ENCODE measurements around the gene KDM6A.
"Not testable (repeated sequence)": the region's sequence is repeated elsewhere in the genome, so short reads cannot be mapped to it uniquely, and the experiment has no call there.

Gene KDM6A

GRCh38 chrX:44948406-44948805 is 75.4 kb downstream of the KDM6A start:
- no peak for TF ChIP-seq CTCF (IDR thresholded peaks at IDR 0.05; ENCODE audit: low read depth, low read length, missing control alignments)
- H3K4me3 ChIP-seq (ENCODE audit: low read depth, low read length), result no peak overlapping the region
- in situ Hi-C loops (cut with HindIII; ENCODE audit: low sequenced_read_pairs), result no loop called here
- no peak for DNase-seq (ENCODE audit: low read depth)

- no peak for DNase-seq (ENCODE audit: low read depth)
- no peak for TF ChIP-seq CTCF (IDR thresholded peaks at IDR 0.05; ENCODE audit: low read depth, low read length, missing control alignments)
- no peak overlapping the region for H3K4me3 ChIP-seq (ENCODE audit: low read depth, low read length)
- in situ Hi-C loops (cut with HindIII; ENCODE audit: low sequenced_read_pairs), result no loop called here
Measured at GRCh38 chrX:44949125-44949524, 76.1 kb downstream of the KDM6A start.

GRCh38 chrX:44950471-44951366 is 77.7 kb downstream of the KDM6A start:
- in situ Hi-C loops (cut with HindIII; ENCODE audit: low sequenced_read_pairs); DNase-seq (ENCODE audit: low read depth); H3K4me3 ChIP-seq (ENCODE audit: low read depth, low read length): not testable (repeated sequence)

- no peak overlapping the region for H3K4me3 ChIP-seq (ENCODE audit: low read depth, low read length)
- TF ChIP-seq CTCF (IDR thresholded peaks at IDR 0.05; ENCODE audit: low read depth, low read length, missing control alignments), result no peak
- no peak for DNase-seq (ENCODE audit: low read depth)
- in situ Hi-C loops (cut with HindIII; ENCODE audit: low sequenced_read_pairs), result no loop called here
Measured at GRCh38 chrX:44951572-44952067, 78.6 kb downstream of the KDM6A start.

GRCh38 chrX:44952329-44953027 is 79.5 kb downstream of the KDM6A start:
- in situ Hi-C loops (cut with HindIII; ENCODE audit: low sequenced_read_pairs), result no loop called here
- H3K4me3 ChIP-seq (ENCODE audit: low read depth, low read length), result no peak overlapping the region
- no peak for TF ChIP-seq CTCF (IDR thresholded peaks at IDR 0.05; ENCODE audit: low read depth, low read length, missing control alignments)
- no peak for DNase-seq (ENCODE audit: low read depth)

- no peak for DNase-seq (ENCODE audit: low read depth)
- in situ Hi-C loops (cut with HindIII; ENCODE audit: low sequenced_read_pairs), result no loop called here
- TF ChIP-seq CTCF (IDR thresholded peaks at IDR 0.05; ENCODE audit: low read depth, low read length, missing control alignments), result no peak
- no peak overlapping the region for H3K4me3 ChIP-seq (ENCODE audit: low read depth, low read length)
Measured at GRCh38 chrX:44953734-44954502, 80.9 kb downstream of the KDM6A start.

Measured in astrocyte of the cerebellum (primary cell).